Measurements from ENCODE around the gene IP6K3.

IP6K3 gene

GRCh38 chr6:33704215-33705066 lies 42.3 kb downstream of the IP6K3 start:
- peak; percentile 33 for DNase-seq (ENCODE audit: low spot score)

GRCh38 chr6:33702345-33702977 lies 44.2 kb downstream of the IP6K3 start:
- peak; percentile 53 for DNase-seq (ENCODE audit: low spot score)

GRCh38 chr6:33700391-33701050 lies 46.2 kb downstream of the IP6K3 start:
- DNase-seq (ENCODE audit: low spot score): peak; percentile 81

- DNase-seq (ENCODE audit: low spot score): no peak
Measured at GRCh38 chr6:33699739-33700138, 47.0 kb downstream of the IP6K3 start.

- no peak for DNase-seq (ENCODE audit: low spot score)
Measured at GRCh38 chr6:33699131-33699530, 47.6 kb downstream of the IP6K3 start.

GRCh38 chr6:33698494-33698893 lies 48.2 kb downstream of the IP6K3 start:
- DNase-seq (ENCODE audit: low spot score): no peak

- no peak for DNase-seq (ENCODE audit: low spot score)
Measured at GRCh38 chr6:33697845-33698244, 48.9 kb downstream of the IP6K3 start.

GRCh38 chr6:33696548-33697518 lies 49.9 kb downstream of the IP6K3 start:
- DNase-seq (ENCODE audit: low spot score): peak; percentile 21

GRCh38 chr6:33696076-33696475 lies 50.6 kb downstream of the IP6K3 start:
- no peak for DNase-seq (ENCODE audit: low spot score)

- DNase-seq (ENCODE audit: low spot score): no peak
Measured at GRCh38 chr6:33695451-33695887, 51.2 kb downstream of the IP6K3 start.

GRCh38 chr6:33694977-33695376 lies 51.7 kb downstream of the IP6K3 start:
- no peak for DNase-seq (ENCODE audit: low spot score)

- peak; percentile 21 for DNase-seq (ENCODE audit: low spot score)
Measured at GRCh38 chr6:33694401-33694931, 52.2 kb downstream of the IP6K3 start.

GRCh38 chr6:33693186-33694105 lies 53.3 kb downstream of the IP6K3 start:
- no peak for DNase-seq (ENCODE audit: low spot score)

- no peak for DNase-seq (ENCODE audit: low spot score)
Measured at GRCh38 chr6:33692760-33693158, 53.9 kb downstream of the IP6K3 start.

GRCh38 chr6:33692078-33692759 lies 54.5 kb downstream of the IP6K3 start:
- no peak for DNase-seq (ENCODE audit: low spot score)

GRCh38 chr6:33691456-33692077 lies 55.1 kb downstream of the IP6K3 start:
- no peak for DNase-seq (ENCODE audit: low spot score)

- DNase-seq (ENCODE audit: low spot score): no peak
Measured at GRCh38 chr6:33690766-33691165, 55.9 kb downstream of the IP6K3 start.

GRCh38 chr6:33689879-33690278 lies 56.8 kb downstream of the IP6K3 start:
- no peak for DNase-seq (ENCODE audit: low spot score)

GRCh38 chr6:33689148-33689494 lies 57.6 kb downstream of the IP6K3 start:
- DNase-seq (ENCODE audit: low spot score): no peak
